ENCODE measurements around the gene USF2.

The USF2 gene

GRCh38 chr19:35278578-35279284 lies 10.0 kb downstream of the USF2 start:
- Histone ChIP-seq H3K27ac (no peak overlapping the region), H3K9me3 (ENCODE audit: severe bottlenecking) (no peaks in the 10 kb centered on the region), H3K27me3 (ENCODE audit: insufficient read depth, low read depth, severe bottlenecking) (no peaks in the 10 kb centered on the region), H3K36me3 (peaks cover 29% of the 10 kb centered on the region), H3K4me3 (ENCODE audit: low read depth, low read length) (no peak overlapping the region)
- DNase-seq, result no peak
- no peak for TF ChIP-seq CTCF (IDR thresholded peaks at IDR 0.05; ENCODE audit: low read depth, low read length)

GRCh38 chr19:35279374-35279773 lies 10.6 kb downstream of the USF2 start:
- DNase-seq, result no peak
- no peaks in the 10 kb centered on the region for H3K9me3 ChIP-seq (ENCODE audit: severe bottlenecking)

GRCh38 chr19:35279985-35280821 lies 11.4 kb downstream of the USF2 start:
- H3K4me3 ChIP-seq (ENCODE audit: low read depth, low read length), result no peak overlapping the region
- DNase-seq, result peak; percentile 41
- no peak for TF ChIP-seq CTCF (IDR thresholded peaks at IDR 0.05; ENCODE audit: low read depth, low read length)
- H3K27ac ChIP-seq, result peak overlapping the region; percentile 53
- H3K9me3 ChIP-seq (ENCODE audit: severe bottlenecking), result no peaks in the 10 kb centered on the region
- peaks cover 19% of the 10 kb centered on the region for H3K36me3 ChIP-seq
- H3K27me3 ChIP-seq (ENCODE audit: insufficient read depth, low read depth, severe bottlenecking), result no peaks in the 10 kb centered on the region

More at GRCh38 chr19:35279374-35279773, 10.6 kb downstream of the USF2 start:
- Histone ChIP-seq H3K27me3 (ENCODE audit: insufficient read depth, low read depth, severe bottlenecking) (no peaks in the 10 kb centered on the region), H3K27ac (no peak overlapping the region), H3K36me3 (peaks cover 23% of the 10 kb centered on the region), H3K4me3 (ENCODE audit: low read depth, low read length) (no peak overlapping the region)
- no peak for TF ChIP-seq CTCF (IDR thresholded peaks at IDR 0.05; ENCODE audit: low read depth, low read length)

GRCh38 chr19:35281303-35281702 lies 12.5 kb downstream of the USF2 start:
- TF ChIP-seq CTCF (IDR thresholded peaks at IDR 0.05; ENCODE audit: low read depth, low read length), result no peak
- peaks cover 17% of the 10 kb centered on the region for H3K36me3 ChIP-seq

GRCh38 chr19:35284153-35285094 lies 15.7 kb downstream of the USF2 start:
- DNase-seq, result no peak

More at GRCh38 chr19:35281303-35281702, 12.5 kb downstream of the USF2 start:
- Histone ChIP-seq H3K9me3 (ENCODE audit: severe bottlenecking) (no peaks in the 10 kb centered on the region), H3K27ac (no peak overlapping the region), H3K27me3 (ENCODE audit: insufficient read depth, low read depth, severe bottlenecking) (no peaks in the 10 kb centered on the region), H3K4me3 (ENCODE audit: low read depth, low read length) (no peak overlapping the region)
- no peak for DNase-seq

More at GRCh38 chr19:35284153-35285094, 15.7 kb downstream of the USF2 start:
- TF ChIP-seq CTCF (IDR thresholded peaks at IDR 0.05; ENCODE audit: low read depth, low read length), result no peak
- Histone ChIP-seq H3K27me3 (ENCODE audit: insufficient read depth, low read depth, severe bottlenecking) (no peaks in the 10 kb centered on the region), H3K27ac (no peak overlapping the region), H3K4me3 (ENCODE audit: low read depth, low read length) (no peak overlapping the region), H3K9me3 (ENCODE audit: severe bottlenecking) (no peaks in the 10 kb centered on the region), H3K36me3 (peaks cover under 1% of the 10 kb centered on the region; the same call in 1 of the 2 replicates)
